SH-SY5Y (cell line): ENCODE measurements around the gene DLG1.

Experiments
- GATA2 ChIP-seq: IDR thresholded peaks from 2 replicates; pipeline ENCODE4 v1.6.1; 2011; ENCODE audit warnings: mild to moderate bottlenecking, low read depth, low read length
- GATA3 ChIP-seq: IDR thresholded peaks from 2 replicates; pipeline ENCODE4 v1.6.1; 2011; ENCODE audit warnings: low read depth, mild to moderate bottlenecking, low read length, moderate library complexity

- TF ChIP-seq GATA3 (no peak), GATA2 (no peak)
These were observed 80.2 kb downstream of the DLG1 start for GRCh38 chr3:197218210-197218609.
